NB4 (cell line): Measurements from ENCODE around the gene CNPY1.

Experiments used
- CTCF ChIP-seq: IDR thresholded peaks from one replicate; pipeline ENCODE4 v1.5.1; 2012; ENCODE audit warnings: low read depth, low read length
- MYC ChIP-seq: IDR thresholded peaks from 2 replicates; pipeline ENCODE4 v1.6.1; 2011; ENCODE audit warnings: low read depth, low read length
- POLR2A ChIP-seq: IDR thresholded peaks from 2 replicates; pipeline ENCODE4 v1.6.1; 2011; ENCODE audit warnings: mild to moderate bottlenecking; ENCODE audit not compliant: insufficient read length; ENCODE audit errors: extremely low read depth

DNA sequence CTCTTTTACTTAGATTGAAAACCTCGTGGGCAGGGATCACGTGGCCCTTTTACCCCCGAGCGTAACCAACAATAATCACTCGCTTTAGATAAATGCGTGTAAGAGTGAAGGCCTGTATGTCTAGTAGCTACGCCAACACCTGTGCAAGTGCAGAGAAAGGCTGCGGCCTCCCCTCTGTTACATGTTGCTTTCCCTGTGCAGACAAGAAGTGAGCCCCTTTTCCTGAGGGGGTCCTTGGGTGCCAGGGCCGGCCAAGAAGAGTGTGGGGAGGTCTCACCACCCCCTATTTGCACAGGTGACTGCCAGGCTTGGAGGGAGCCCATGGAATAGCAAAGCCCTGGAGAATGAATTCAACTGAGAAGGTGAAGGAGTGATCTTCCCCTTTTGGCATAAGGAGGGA is 35.6 kb upstream of the CNPY1 start:
- TF ChIP-seq CTCF, result no peak
- TF ChIP-seq POLR2A, result no peak
- TF ChIP-seq MYC, result no peak
